ENCODE data around the gene DCTN1.

- TF ChIP-seq, protein P1, sequence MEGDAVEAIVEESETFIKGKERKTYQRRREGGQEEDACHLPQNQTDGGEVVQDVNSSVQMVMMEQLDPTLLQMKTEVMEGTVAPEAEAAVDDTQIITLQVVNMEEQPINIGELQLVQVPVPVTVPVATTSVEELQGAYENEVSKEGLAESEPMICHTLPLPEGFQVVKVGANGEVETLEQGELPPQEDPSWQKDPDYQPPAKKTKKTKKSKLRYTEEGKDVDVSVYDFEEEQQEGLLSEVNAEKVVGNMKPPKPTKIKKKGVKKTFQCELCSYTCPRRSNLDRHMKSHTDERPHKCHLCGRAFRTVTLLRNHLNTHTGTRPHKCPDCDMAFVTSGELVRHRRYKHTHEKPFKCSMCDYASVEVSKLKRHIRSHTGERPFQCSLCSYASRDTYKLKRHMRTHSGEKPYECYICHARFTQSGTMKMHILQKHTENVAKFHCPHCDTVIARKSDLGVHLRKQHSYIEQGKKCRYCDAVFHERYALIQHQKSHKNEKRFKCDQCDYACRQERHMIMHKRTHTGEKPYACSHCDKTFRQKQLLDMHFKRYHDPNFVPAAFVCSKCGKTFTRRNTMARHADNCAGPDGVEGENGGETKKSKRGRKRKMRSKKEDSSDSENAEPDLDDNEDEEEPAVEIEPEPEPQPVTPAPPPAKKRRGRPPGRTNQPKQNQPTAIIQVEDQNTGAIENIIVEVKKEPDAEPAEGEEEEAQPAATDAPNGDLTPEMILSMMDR (conservative IDR thresholded peaks at IDR 0.05 in 1 of 2, IDR thresholded peaks at IDR 0.05 in 1 of 2; ENCODE audit: extremely low read depth in 1 of 2, insufficient read depth in 1 of 2, low read depth in 1 of 2, low read length in 2 of 2): no peak
- no peak for TF ChIP-seq EZH2 (IDR thresholded peaks at IDR 0.05; ENCODE audit: borderline replicate concordance, low read length)
Observed at GRCh38 chr2:74325815-74326214, 54.3 kb downstream of the DCTN1 start.

Measured in mammary epithelial cell (primary cell).